Iris pigment epithelial cell (primary cell): ENCODE results near the gene NCOR2.
A peak's percentile ranks its signal among the peaks of the same experiment; 100 is the strongest.
"Not testable (repeated sequence)": the region's sequence is repeated elsewhere in the genome, so short reads cannot be mapped to it uniquely, and the experiment has no call there.

Source experiments
- DNase-seq: peaks from one replicate; pipeline ENCODE4 v3.0.0-alpha.2; 2011; ENCODE audit warnings: low read depth

NCOR2 gene

DNA sequence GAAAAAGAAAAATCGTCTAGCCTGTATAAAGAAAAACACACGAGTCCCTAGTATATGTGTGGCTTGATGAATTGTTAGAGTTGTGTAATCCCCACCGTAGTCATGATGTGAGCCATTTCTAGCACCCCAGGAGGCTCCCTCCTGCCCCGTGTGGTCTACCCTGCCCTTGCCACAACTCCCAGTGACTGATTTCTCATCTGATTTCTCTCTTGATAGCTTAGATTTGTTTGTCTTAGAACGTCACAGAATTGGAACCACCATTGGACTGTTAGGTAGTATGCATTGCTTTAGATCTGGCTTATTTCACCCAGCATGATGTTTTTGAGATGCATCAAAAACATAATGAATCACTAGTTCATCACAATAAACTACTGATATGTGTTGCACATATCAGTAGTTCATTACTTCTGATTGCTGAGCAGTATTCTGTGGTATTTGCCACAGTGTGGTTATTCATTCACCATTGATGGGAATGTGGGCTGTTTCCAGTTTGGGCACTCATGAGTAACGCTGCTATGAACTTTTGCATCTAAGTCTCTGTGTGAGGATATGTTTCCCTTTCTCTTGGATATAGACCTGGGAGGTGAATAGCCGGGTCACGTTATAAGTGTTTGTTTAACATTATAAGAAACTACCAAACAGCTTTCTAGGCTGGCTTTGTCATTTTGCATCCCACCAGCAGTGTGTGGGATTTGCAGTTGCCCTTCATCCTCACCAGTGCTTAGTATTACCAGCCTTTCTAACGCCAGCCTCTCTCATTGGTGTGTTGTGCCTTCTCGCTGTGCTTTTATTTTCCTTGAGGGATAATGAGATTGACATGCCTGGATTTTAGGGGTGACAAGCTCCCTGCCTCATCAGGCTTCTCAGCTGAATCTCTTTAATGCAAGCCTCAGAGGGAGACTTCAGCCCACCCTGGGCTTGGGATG, 31.9 kb upstream of the NCOR2 start:
- peak; percentile 85 for DNase-seq

DNA sequence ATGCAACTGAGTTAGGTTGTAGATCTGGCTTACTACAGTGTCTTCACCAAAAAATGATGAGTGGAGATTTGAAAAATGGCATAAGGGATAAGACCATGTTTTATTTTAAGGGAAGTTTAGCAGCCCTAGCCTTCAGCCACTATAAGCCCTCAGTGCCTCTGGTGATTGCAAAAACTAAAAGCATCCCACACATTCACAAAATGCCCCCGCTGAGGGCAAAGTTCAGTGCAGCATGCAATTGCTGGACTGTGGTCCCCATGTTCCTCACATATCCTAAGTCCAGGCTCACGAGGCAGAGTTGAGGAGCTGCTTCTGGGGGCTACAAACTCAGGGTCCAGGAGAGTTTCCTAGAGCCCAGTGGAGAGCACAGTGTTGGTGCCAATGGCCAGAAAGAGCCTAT, 29.6 kb upstream of the NCOR2 start:
- no peak for DNase-seq

- DNase-seq: no peak
Measured at GRCh38 chr12:124595444-124595843, 28.0 kb upstream of the NCOR2 start.

DNA sequence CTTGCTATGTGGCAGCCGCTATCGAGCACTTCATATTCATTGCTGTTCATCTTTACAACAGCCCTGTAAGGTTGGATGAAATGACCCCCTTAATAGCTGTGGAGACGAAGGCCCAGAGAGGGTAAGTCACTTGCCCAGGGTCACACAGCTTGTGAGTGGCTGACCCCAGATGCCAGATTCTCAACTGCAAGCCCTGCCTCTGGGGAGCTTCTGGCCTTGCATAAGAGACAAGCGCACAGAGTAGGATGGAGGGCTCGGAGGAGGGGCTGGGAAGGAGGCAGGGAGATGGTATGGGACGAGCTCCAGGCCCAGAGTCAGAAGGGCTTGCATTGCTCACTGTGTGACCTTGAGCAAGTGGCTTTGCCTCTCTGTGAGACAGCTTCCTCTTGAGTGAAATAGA, 27.4 kb upstream of the NCOR2 start:
- DNase-seq: no peak

DNA sequence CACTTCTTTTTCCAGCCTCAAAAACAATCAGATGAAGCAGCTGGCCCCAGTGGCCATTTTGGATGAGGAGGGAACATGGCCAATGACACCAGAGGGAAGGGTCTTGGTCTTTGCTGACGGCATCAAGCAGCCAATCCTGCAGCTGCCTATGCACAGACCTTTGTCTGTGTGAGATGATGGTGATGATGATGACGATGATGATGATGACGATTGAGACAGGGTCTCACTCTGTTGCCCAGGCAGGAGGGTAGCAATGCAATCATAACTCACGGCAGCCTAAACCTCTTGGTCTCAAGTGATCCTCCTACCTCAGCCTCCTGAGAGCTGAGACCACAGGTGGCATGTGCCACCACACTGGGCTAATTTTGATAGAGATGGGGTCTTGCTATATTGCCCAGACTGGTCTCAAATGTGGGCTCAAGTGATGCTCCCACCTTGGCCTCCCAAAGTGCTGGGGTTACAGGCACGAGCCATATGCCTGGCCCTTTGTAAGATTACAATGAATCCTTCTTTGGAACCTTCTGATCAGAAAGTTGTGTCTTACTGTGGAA, 26.5 kb upstream of the NCOR2 start:
- DNase-seq: no peak

DNA sequence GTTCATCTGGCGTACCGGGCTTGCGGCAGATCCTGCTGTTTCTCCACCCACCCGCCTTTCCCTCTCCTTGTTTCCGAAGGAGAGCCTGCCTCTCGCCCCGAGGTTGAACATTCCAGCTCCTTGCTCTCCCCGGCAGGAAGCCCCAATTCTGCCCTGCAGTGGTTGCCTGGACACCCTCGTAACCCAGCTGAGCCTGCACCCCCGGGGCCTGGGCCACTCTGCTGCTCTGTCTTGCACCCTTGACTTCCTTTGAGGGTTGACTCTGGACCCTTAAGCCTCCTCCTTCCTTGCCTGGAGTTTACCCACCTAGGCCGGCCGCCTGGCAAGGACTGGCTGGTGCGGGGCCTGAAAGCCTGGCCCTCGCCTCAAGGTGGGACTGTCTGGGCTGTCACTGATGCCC, 25.8 kb upstream of the NCOR2 start:
- DNase-seq: no peak

- DNase-seq: no peak
Measured at GRCh38 chr12:124592481-124593160, 25.2 kb upstream of the NCOR2 start.

GRCh38 chr12:124592050-124592449, 24.6 kb upstream of the NCOR2 start:
- DNase-seq: peak; percentile 50

DNA sequence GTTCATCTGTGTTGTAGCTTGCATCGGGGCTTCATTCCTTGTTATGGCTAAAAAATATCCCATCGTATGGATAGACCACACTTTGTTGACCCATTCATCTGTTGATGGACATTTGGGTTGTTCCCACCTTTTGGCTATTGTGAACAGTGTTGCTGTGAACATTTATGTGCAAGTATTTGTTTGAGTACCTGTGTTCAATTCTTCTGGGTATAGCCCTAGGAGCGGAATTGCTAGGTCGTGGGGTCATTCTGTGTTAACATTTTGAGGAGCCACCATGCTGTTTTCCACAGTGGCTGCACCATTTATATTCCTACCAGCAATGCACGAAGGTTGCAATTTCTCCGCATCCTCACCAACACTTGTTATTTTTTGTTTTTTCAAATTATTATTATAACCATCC, 23.0 kb upstream of the NCOR2 start:
- no peak for DNase-seq

DNA sequence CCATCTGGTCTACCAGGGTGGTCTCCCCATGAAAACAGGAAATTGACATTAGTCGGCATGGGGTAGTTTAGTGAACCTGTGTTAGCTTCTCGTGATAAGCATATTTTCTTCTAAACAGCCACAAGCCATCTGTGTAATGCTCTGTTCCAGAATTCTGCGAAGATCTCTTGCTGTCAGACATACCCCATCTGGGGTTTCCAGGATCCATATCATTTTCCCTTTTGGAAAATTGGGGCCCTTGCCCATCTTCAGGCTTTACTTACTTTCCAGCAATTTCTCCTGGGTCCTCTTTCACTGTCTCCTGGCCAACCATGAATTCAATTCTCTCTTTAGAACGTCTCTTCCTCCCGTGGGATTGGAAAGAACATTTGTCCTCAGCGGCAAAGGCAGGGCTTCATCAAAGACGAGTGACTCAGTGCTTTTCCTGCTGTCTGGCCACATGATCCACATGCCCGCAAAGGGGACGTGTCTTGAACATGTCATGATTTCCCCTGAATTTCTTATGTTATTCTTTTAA, 21.4 kb upstream of the NCOR2 start:
- DNase-seq: peak; percentile 82

- DNase-seq: no peak
Measured at GRCh38 chr12:124588018-124588634, 20.7 kb upstream of the NCOR2 start.

DNA sequence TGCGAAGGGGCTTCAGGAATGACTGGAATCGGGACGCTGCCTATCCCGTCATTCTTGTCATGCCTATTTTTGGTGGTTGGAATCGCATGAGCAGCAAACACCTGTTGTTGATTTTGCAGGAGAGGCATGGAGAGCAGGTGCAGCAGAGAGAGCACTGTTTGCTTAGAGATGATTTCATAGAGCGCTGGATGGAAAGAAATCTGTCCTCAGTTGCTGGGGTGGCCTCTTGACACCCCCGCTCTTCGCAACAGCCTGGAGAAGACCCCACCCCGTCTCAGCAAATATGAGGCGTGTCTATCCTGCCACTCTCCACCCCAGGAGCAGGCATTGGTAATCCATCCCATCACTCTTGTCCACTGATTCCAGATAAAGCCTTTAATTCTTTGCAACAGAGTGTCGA, 19.3 kb upstream of the NCOR2 start:
- DNase-seq: no peak

GRCh38 chr12:124584494-124584893, 17.1 kb upstream of the NCOR2 start:
- not testable (repeated sequence) for DNase-seq

GRCh38 chr12:124583854-124584253, 16.4 kb upstream of the NCOR2 start:
- no peak for DNase-seq

GRCh38 chr12:124582108-124582424, 14.7 kb upstream of the NCOR2 start:
- no peak for DNase-seq

DNA sequence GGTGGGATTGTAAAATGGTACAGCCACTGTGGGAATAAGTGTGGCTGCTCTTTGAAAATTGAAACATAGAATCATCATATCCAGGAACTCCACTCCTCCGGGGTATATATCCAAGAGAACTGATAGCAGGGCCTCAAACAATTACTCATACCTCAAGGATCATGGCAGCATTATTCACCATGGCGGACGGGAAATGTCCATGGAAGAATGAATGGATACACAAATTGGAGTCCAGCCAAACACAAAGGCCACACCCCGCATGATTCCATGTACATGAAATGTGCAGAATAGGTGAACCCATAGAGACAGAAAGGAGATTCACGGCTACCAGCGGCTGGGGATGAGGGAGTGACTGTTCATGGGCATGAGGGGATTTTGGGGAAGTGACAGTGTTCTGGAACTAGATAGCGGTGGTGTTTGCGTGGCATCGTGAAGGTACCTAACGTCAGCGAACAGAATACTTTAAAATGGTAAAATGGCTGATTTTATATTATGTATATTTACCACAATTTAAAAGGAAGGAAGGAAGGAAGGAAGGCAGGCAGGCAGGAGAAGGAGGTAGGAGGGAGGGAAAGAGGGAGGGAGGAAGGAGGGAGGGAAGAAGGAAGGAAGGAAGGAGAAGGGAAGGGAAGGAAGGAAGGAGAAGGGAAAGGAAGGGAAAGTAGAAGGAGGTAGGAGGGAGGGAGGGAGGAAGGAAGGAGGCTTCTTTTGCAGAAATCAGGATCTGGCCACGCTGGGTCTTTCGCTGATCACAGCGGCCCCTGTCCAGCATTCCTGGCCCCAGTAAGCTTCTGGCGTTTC, 14.1 kb upstream of the NCOR2 start:
- peak; percentile 28 for DNase-seq

DNA sequence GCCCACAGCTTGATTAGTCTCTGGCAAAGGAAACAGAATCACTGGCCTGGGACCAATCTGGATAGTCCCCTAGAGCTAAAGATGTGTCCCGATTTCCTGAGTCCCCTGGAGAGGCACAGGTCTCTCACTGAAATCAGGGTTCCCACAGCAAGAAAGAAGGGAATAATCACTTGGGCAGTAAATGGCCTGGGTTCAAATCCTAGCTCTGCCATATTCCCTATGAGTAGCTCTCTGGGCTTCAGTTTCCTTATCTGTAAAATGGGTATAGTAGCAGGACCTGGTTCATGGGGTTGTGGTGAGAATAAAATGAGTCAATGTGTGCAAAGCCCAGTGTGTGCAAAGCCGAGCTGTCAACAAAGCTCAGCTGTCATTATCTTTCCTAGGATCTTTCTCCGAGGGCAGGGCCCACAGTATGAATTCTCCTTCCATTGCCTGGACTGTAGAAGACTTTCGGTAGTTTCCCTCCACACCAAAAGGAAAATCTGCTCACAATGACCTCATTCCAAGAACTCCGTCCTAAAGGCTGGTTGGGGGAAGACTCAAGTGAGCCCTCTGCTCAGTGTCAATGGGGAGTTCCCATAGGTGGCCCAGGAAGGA, 12.6 kb upstream of the NCOR2 start:
- no peak for DNase-seq

- DNase-seq: no peak
Measured at GRCh38 chr12:124578854-124579253, 11.4 kb upstream of the NCOR2 start.

GRCh38 chr12:124578445-124578844, 11.0 kb upstream of the NCOR2 start:
- DNase-seq: no peak

GRCh38 chr12:124577986-124578385, 10.6 kb upstream of the NCOR2 start:
- no peak for DNase-seq

DNA sequence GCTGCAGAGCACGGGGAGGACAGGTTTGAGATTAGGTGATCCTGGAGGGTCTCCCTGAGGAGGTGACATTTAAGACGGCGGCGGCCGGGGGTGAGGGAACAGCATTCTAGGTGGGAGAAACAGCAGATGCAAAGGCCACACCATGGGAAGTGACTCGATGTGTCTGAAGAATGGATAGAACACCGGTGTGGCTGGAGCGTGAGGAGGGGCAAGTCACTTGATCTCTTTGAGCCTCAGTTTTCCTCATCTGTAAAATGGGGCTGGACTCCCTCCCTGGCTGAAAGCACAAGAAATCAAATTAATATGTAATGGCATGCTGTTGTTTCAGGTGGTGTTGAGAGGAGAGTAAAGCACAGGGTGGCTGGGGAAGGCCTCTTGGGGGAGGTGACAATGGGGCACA, 10.0 kb upstream of the NCOR2 start:
- DNase-seq: no peak
